Muscle layer of colon (tissue), 2 donors: ENCODE results near the gene ATP9B.
"Not testable (repeated sequence)": the region's sequence is repeated elsewhere in the genome, so short reads cannot be mapped to it uniquely, and the experiment has no call there.

ENCODE experiments used
- H3K27ac ChIP-seq: one replicate; pipeline ENCODE4 v1.7.0; 2013; ENCODE audit warnings: low read depth, mild to moderate bottlenecking, low read length, moderate library complexity
- H3K27me3 ChIP-seq, 2 donors: one replicate each; pipeline ENCODE4 v1.7.0; 2013; ENCODE audit warnings: low read length in 2 of 2, mild to moderate bottlenecking in 2 of 2; ENCODE audit not compliant: insufficient read depth in 2 of 2, control insufficient read depth in 1 of 2
- H3K36me3 ChIP-seq: one replicate; pipeline ENCODE4 v1.7.0; 2013; ENCODE audit warnings: mild to moderate bottlenecking, low read length; ENCODE audit not compliant: insufficient read depth
- H3K4me1 ChIP-seq: one replicate; pipeline ENCODE4 v1.7.0; 2013; ENCODE audit warnings: mild to moderate bottlenecking, low read length; ENCODE audit not compliant: insufficient read depth
- H3K4me3 ChIP-seq, 2 donors: one replicate each; pipeline ENCODE4 v1.7.0; 2013; ENCODE audit warnings: low read length in 2 of 2, low read depth in 1 of 2, mild to moderate bottlenecking in 1 of 2, moderate library complexity in 1 of 2
- H3K9ac ChIP-seq: one replicate; pipeline ENCODE4 v1.7.0; 2013; ENCODE audit warnings: low read length
- H3K9me3 ChIP-seq: one replicate; pipeline ENCODE4 v1.7.0; 2013; ENCODE audit warnings: mild to moderate bottlenecking, low read length
- donor health status: abdominal sarcoma.
- donor health status: Adenocarcinoma of cecum.

The ATP9B gene

GRCh38 chr18:79246309-79247108, 177.3 kb downstream of the ATP9B start:
- H3K4me1 ChIP-seq, result no peaks in the 10 kb centered on the region
- H3K36me3 ChIP-seq, result no peaks in the 10 kb centered on the region
- no peak overlapping the region for H3K9ac ChIP-seq
- no peaks in the 10 kb centered on the region for H3K9me3 ChIP-seq
- no peaks in the 10 kb centered on the region for H3K27me3 ChIP-seq
- H3K4me3 ChIP-seq, result no peak overlapping the region
- no peak overlapping the region for H3K27ac ChIP-seq

GRCh38 chr18:79248495-79249060, 179.4 kb downstream of the ATP9B start:
- Histone ChIP-seq H3K4me3 (no peak overlapping the region), H3K27me3 (no peaks in the 10 kb centered on the region), H3K9ac (no peak overlapping the region), H3K9me3 (no peaks in the 10 kb centered on the region), H3K4me1 (no peaks in the 10 kb centered on the region), H3K27ac (no peak overlapping the region), H3K36me3 (no peaks in the 10 kb centered on the region)

DNA sequence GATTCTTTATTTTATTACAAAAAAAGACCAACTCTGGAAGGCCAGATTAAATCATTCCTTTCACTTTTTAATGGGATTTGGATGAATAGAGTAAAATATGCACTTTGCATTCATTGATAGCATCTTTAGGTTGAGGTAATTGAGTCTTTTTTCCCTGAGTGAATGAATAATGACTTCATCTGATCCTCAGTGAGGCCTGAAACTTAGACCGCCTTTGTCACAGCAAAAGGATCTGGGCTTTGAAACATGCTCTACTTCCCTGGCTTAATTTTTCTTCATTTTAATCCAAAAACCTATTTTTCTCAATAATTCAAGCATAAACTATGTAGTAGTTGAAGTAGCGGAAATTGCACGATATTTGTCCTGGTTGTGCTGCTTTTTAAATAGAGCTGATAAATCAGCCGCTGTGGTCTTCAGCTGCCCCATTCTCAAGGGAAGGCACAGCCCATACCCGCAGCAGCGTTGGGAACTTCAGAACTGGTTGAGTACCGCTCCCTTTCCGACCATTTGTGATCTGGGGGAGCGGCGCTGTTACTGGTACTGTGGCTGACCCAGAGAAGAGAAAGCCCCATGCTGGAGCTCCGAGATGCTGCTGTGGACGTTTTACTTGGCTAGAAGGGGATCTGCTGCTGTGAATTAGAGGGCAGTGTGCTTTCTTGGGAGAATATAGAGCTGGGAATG, 181.2 kb downstream of the ATP9B start:
- Histone ChIP-seq H3K27me3 (no peaks in the 10 kb centered on the region), H3K9ac (no peak overlapping the region), H3K9me3 (no peaks in the 10 kb centered on the region), H3K27ac (no peak overlapping the region), H3K4me1 (no peaks in the 10 kb centered on the region), H3K4me3 (no peak overlapping the region), H3K36me3 (peaks cover 6% of the 10 kb centered on the region)

DNA sequence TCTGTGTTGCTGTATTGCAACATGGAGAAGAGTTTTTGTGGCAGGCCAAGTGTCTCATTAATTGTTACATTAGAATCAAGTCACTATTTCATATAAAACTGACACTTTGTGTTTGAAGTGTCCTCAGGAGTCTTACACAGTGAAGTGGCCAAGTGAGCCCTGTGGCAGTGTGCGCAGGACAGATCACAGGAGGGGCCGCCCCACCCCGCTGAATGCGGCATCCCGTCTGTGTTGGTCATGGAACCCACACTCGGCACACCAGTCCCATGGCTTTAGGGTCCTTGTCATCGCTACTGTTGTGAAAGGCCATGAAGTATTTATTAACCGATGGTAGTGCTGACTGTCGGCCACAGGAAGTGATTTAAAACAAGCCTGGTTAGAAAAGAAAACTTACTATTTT, 181.8 kb downstream of the ATP9B start:
- Histone ChIP-seq H3K36me3 (peaks cover 6% of the 10 kb centered on the region), H3K4me1 (no peaks in the 10 kb centered on the region), H3K27me3 (no peaks in the 10 kb centered on the region), H3K4me3 (no peak overlapping the region), H3K9ac (no peak overlapping the region), H3K27ac (no peak overlapping the region), H3K9me3 (no peaks in the 10 kb centered on the region)

DNA sequence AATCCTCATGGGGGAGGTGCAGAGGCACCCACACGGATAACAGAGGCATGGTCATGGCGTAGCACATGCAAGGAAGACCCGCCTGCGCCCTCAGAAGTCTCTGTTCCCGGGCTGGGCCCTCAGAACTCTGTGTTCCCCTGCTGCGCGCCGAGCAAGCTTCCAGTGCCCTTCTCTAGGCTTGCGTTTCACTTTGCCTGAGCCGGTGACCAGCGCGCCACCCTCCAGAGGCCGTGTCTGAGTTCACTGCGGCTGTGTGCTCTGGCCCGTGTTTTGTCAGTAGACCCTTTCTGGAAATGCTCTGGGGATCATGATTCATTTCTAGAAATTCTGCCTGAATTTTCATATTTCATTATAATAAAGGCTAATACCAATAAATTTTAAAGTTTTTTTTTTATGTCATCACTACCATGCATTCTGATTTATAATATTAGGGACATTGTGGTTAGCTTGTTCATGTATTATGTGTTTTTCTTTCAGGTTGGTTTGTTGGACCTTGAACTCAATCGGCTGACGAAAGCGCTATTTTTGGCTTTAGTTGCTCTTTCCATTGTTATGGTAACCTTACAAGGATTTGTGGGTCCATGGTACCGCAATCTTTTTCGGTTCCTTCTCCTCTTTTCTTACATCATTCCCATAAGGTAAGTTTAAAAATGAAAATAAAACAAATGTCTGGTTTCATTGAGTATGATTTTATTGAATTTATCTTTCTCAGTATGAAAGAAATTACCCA, 183.9 kb downstream of the ATP9B start:
- H3K36me3 ChIP-seq, result peaks cover 6% of the 10 kb centered on the region
- H3K9me3 ChIP-seq, result no peaks in the 10 kb centered on the region
- no peaks in the 10 kb centered on the region for H3K27me3 ChIP-seq
- no peak overlapping the region for H3K27ac ChIP-seq
- H3K4me1 ChIP-seq, result no peaks in the 10 kb centered on the region
- no peak overlapping the region for H3K9ac ChIP-seq
- no peak overlapping the region for H3K4me3 ChIP-seq

DNA sequence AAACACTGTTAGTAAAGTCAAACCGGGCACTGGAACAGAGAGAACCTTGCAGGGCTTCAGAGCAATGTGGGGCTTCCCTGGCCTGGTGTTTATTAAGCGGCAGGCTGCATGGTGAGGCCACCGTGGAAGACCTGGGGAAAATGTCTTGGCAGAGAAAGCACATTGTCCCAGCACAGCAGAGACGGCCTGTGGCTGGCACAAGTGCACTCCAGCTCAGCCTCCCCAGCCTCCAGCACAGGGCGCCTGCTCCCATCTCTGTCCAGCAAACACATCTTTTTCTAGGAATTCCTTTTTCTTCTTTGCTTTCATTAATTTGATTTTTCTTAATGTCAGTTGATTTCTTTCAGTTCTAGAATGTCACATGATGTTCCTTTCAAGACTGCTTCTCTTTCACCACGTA, 188.3 kb downstream of the ATP9B start:
- no peaks in the 10 kb centered on the region for H3K27me3 ChIP-seq
- no peak overlapping the region for H3K9ac ChIP-seq
- no peaks in the 10 kb centered on the region for H3K4me1 ChIP-seq
- H3K27ac ChIP-seq, result no peak overlapping the region
- H3K9me3 ChIP-seq, result no peaks in the 10 kb centered on the region
- H3K4me3 ChIP-seq, result no peak overlapping the region
- peaks cover 6% of the 10 kb centered on the region for H3K36me3 ChIP-seq

DNA sequence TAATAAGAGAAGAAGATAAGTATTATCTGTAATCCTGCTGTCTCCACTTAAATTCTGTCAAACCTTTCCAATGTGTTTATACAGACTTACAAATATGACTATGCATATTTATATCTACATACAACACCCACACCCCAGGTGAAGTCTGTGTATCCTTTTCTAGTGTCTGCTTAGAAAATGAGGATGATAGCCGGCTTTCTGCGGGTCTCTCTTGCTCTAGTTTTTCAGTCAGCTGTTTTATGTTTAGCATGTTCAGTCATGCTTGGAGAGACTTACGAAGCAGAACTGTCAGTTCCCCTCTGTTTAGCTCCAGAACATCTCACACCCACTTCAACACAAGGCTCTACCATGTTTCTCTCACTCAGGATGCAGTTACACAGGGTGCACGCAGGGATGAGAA, 189.3 kb downstream of the ATP9B start:
- no peaks in the 10 kb centered on the region for H3K9me3 ChIP-seq
- no peak overlapping the region for H3K9ac ChIP-seq
- H3K4me1 ChIP-seq, result no peaks in the 10 kb centered on the region
- peaks cover 6% of the 10 kb centered on the region for H3K36me3 ChIP-seq
- H3K27ac ChIP-seq, result no peak overlapping the region
- H3K4me3 ChIP-seq, result no peak overlapping the region
- H3K27me3 ChIP-seq, result no peaks in the 10 kb centered on the region

- H3K4me3 ChIP-seq, result no peak overlapping the region
- H3K27me3 ChIP-seq, result no peaks in the 10 kb centered on the region
- H3K9ac ChIP-seq, result no peak overlapping the region
- no peak overlapping the region for H3K27ac ChIP-seq
- H3K36me3 ChIP-seq, result peaks cover 4% of the 10 kb centered on the region
- no peaks in the 10 kb centered on the region for H3K4me1 ChIP-seq
- H3K9me3 ChIP-seq, result no peaks in the 10 kb centered on the region
These were observed 190.0 kb downstream of the ATP9B start for GRCh38 chr18:79259218-79259617.

- H3K27ac ChIP-seq, result no peak overlapping the region
- H3K9me3 ChIP-seq, result no peaks in the 10 kb centered on the region
- no peaks in the 10 kb centered on the region for H3K36me3 ChIP-seq
- no peak overlapping the region for H3K4me3 ChIP-seq
- H3K27me3 ChIP-seq, result no peaks in the 10 kb centered on the region
- no peak overlapping the region for H3K9ac ChIP-seq
- no peaks in the 10 kb centered on the region for H3K4me1 ChIP-seq
These were observed 190.8 kb downstream of the ATP9B start for GRCh38 chr18:79260023-79260422.

DNA sequence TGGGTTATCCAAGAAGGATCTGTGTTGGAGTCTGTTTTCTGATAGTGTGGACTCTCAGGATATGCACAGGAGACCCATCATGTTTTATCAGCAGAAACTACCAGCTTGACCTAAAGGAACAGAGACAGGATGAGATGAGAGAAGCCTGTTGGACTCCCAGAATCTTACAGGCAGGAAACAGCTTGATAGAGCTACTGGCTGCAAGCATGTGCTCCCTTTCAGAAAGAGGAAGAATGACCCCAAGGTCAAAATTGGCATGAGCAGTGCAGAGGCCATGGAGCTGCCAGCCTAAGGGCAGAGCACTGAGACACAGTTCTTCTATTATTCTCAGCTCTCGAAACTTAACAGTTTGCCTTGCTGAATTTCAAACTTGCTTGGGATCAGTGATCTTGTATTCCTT, 191.3 kb downstream of the ATP9B start:
- Histone ChIP-seq H3K36me3 (no peaks in the 10 kb centered on the region), H3K27me3 (no peaks in the 10 kb centered on the region), H3K9me3 (no peaks in the 10 kb centered on the region), H3K27ac (no peak overlapping the region), H3K9ac (no peak overlapping the region), H3K4me1 (no peaks in the 10 kb centered on the region), H3K4me3 (no peak overlapping the region)

- not testable (repeated sequence) for H3K4me3 ChIP-seq, H3K36me3 ChIP-seq, H3K27me3 ChIP-seq, H3K4me1 ChIP-seq, H3K9ac ChIP-seq, H3K9me3 ChIP-seq, H3K27ac ChIP-seq
These were observed 195.9 kb downstream of the ATP9B start for GRCh38 chr18:79265068-79265467.
